T1000 (cell line): Measurements from ENCODE around the gene TAF12.
"Not testable (repeated sequence)": the region's sequence is repeated elsewhere in the genome, so short reads cannot be mapped to it uniquely, and the experiment has no call there.

ENCODE experiments used
- DNase-seq: peaks from one replicate; lab custom pipeline; 2025; ENCODE audit warnings: mixed read lengths; lab: John Stamatoyannopoulos, UW

Gene TAF12

DNA sequence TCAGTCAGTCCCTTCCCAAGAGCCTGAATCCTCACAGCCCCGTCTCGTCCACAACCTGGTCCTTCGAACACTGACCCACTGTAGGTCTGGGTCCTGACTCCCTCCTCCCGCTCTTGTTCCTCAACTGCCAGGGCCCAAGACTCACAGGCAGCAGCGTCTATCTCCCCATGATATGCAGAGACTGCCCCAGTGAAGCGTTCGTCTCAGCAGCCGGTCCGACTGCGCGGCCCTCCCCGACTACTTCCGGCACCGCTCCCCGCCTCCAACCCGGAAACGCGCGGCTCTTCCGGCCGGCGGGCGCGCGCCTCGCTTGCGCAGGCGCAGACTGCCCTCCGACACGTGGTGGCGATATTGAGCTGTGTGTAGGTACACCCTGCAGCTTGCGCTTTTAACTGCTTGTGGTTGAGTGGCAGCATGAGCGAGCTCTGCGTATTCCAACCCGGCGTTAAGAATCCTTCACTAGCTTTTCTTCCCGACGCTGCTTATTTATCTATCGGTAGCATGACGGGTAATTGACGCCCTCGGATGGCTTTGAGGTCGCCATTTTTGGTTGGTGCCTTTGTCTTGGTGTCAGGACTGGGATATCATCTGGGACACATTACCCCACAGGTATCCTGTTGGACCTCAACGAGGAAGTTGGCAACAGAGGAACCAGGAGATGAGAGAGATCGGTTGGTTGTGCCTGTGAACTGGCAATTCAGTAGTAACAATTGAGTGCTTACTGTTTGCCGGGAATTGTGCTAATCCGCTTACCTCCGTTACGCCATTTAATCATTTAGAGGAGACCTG is at the start of gene TAF12:
TSS of gene TAF12 (minus strand) at position 221 of the 789 bp plus-strand sequence. CDS start 20,986 bp downstream, outside the sequence.
- peak; percentile 87 for DNase-seq

DNA sequence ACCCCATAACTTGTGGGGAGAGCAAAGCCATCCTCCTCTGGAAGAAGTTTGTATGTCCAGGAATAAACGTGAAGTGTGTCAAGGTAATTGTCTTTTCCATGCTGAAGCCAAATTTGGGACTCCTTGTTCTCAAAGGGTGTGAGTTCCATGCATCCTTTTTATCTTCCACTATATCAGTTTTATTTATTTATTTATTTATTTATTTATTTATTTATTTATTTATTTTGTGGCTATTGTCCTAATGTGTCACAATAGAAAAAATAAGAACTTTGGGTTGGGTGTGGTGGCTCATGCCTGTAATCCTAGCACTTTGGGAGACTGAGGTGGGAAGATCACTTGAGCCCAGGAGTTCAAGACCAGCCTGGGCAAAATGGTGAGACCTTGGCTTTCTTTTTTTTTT is 48.8 kb upstream of the TAF12 start:
- not testable (repeated sequence) for DNase-seq

GRCh38 chr1:28684937-28685336 is 42.1 kb upstream of the TAF12 start:
- no peak for DNase-seq

GRCh38 chr1:28682840-28683239 is 40.0 kb upstream of the TAF12 start:
- no peak for DNase-seq

- no peak for DNase-seq
Observed at GRCh38 chr1:28680151-28680550, 37.3 kb upstream of the TAF12 start.

DNA sequence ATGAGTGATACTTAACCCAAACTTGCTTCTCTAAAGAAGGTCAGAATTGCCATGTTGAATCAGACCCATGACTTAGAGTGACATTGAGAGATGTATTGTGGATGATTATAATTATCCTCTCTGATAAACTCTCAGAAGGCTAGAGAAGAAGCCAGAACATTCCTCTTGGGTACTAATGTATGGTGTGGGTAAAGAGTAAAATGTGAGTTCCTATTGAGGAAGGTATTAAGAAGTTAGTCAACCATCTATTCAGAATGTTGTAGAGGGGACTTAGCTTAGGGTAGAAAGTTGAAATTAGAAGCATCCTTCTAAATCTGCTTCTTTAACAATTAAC is 33.0 kb upstream of the TAF12 start:
- DNase-seq: no peak

- DNase-seq: not testable (repeated sequence)
Observed at GRCh38 chr1:28672971-28673370, 30.1 kb upstream of the TAF12 start.

DNA sequence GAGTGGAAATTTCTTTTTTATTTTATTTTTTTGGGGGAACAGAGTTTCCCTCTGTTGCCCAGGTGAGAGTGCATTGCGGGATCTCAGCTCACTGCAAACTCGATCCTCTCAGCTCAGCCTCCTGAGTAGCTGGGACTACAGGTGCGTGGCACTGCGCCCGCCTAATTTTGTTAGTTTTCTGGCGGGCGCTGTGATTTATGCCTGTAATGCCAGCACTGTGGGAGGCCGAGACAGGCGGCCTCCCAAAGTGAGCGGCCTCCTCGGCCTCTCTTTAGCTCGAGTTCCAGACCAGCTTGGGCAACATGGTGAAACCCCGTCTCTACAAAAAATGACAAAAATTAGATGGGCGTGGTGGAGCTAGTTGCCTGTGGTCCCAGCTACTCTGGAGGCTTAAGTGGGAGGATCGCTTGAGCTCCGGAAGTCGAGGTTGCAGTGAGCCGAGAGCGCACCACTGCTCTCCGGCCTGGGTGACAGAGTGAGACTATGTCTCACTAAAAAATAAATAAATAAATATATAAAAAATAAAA is 28.4 kb upstream of the TAF12 start:
- no peak for DNase-seq

DNA sequence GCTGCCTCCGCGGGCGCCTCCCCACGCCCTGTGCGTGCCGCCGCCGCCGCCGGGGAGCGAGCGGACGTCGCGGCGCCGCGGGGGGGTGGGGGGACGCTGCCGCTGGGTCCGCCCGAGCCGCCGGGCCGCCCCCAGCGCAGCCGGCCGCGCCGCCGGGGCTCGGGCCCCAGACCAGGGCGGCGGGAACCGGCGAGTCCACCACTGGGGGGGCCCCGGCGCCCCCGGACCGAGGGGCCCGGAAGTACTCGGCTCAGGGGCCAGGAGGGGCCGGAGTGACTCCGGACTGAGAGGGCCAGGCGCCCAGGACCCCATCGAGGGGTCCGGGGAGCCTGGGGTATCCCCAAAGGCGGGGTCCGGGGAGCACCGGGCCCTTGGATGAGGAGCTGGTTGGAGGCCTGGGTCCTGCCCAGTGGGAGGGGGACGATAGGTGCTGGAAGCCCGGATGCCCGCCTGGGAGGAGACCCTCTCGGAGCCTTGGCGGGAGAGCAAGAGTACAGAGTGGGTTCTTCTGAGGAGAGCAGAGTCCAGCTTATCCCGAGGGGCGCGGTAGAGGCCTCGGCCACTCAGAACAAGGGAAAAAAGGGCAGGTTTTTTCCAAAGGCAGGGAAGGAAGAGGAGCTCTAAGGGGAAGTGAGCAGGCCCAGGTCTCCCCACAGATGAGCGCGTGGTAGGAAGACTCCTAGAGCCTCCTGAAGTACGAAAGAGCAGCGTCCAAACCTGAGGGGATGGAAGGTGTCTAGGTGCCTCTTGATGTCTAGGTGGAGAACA is 26.3 kb upstream of the TAF12 start:
- DNase-seq: no peak

GRCh38 chr1:28668191-28668955 is 25.5 kb upstream of the TAF12 start, which contains the start of gene GMEB1:
Gene GMEB1 (plus strand): TSS chr1:28668784. CDS start chr1:28683613, 14,829 bp downstream.
- DNase-seq: peak; percentile 76

- DNase-seq: no peak
Observed at GRCh38 chr1:28666806-28667205, 23.9 kb upstream of the TAF12 start.

GRCh38 chr1:28663871-28664470 is 21.1 kb upstream of the TAF12 start:
- DNase-seq: no peak

GRCh38 chr1:28656335-28656734 is 13.5 kb upstream of the TAF12 start:
- no peak for DNase-seq

- DNase-seq: not testable (repeated sequence)
Observed at GRCh38 chr1:28655448-28656311, 12.8 kb upstream of the TAF12 start.

DNA sequence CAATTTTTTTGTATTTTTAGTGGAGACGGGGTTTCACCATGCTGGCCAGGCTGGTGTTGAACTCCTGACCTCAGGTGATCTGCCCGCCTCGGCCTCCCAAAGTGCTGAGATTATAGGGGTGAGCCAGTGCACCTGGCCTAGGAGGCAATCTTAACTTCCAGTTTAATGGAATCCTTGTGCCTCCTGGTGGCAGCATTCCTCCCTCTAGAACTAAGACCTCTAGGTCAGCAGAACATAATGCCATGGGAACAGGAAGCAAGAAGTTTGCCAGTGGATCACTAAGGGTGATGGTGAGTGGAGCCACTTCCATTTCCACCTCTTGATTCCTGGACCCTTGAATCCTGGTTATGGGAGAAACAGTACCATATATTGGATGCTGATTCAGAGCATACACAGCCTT is 11.0 kb upstream of the TAF12 start:
- not testable (repeated sequence) for DNase-seq

- not testable (repeated sequence) for DNase-seq
Observed at GRCh38 chr1:28653063-28653462, 10.2 kb upstream of the TAF12 start.

- DNase-seq: peak; percentile 95
Observed at GRCh38 chr1:28648474-28649198, 5.8 kb upstream of the TAF12 start, which contains the start of gene RNU11. Gene RNU11 (plus strand): TSS chr1:28648600.

GRCh38 chr1:28648008-28648473 is 5.2 kb upstream of the TAF12 start:
- DNase-seq: peak; percentile 85

- no peak for DNase-seq
Observed at GRCh38 chr1:28646040-28646439, 3.2 kb upstream of the TAF12 start.

GRCh38 chr1:28645406-28645805 is 2.5 kb upstream of the TAF12 start:
- not testable (repeated sequence) for DNase-seq
